Neuron (in vitro differentiated cells): ENCODE results near the gene KRT74.

ENCODE experiments used
- H2AFZ ChIP-seq: one replicate; pipeline ENCODE4 v1.6.1; 2013; ENCODE audit warnings: low read depth, mild to moderate bottlenecking, inconsistent platforms, low read length, moderate library complexity
- H3K27me3 ChIP-seq: one replicate; pipeline ENCODE4 v1.6.1; 2013; ENCODE audit warnings: low read length; ENCODE audit not compliant: insufficient read depth
- H3K36me3 ChIP-seq: one replicate; pipeline ENCODE4 v1.6.1; 2013; ENCODE audit warnings: low read length; ENCODE audit not compliant: insufficient read depth
- H3K4me1 ChIP-seq: one replicate; pipeline ENCODE4 v1.6.1; 2013; ENCODE audit warnings: low read length; ENCODE audit not compliant: insufficient read depth
- H3K4me3 ChIP-seq: 2 replicates; pipeline ENCODE4 v1.5.1; 2013; ENCODE audit warnings: mild to moderate bottlenecking, low read length, moderate library complexity
- H3K9me3 ChIP-seq: one replicate; pipeline ENCODE4 v1.6.1; 2013; ENCODE audit warnings: low read length

KRT74 gene

GRCh38 chr12:52608826-52609630 is 35.4 kb upstream of the KRT74 start:
- Histone ChIP-seq H3K27me3 (peaks cover 4% of the 10 kb centered on the region), H3K4me1 (no peaks in the 10 kb centered on the region), H3K36me3 (no peaks in the 10 kb centered on the region), H3K4me3 (no peak overlapping the region), H3K9me3 (no peaks in the 10 kb centered on the region), H2AFZ (no peak overlapping the region)

- Histone ChIP-seq H3K36me3 (no peaks in the 10 kb centered on the region), H2AFZ (no peak overlapping the region), H3K9me3 (no peaks in the 10 kb centered on the region), H3K4me1 (no peaks in the 10 kb centered on the region), H3K27me3 (peaks cover 4% of the 10 kb centered on the region), H3K4me3 (no peak overlapping the region)
These were observed 34.5 kb upstream of the KRT74 start for GRCh38 chr12:52608161-52608560.

GRCh38 chr12:52607314-52607713 is 33.7 kb upstream of the KRT74 start:
- no peaks in the 10 kb centered on the region for H3K4me1 ChIP-seq
- H3K36me3 ChIP-seq = no peaks in the 10 kb centered on the region
- no peak overlapping the region for H3K4me3 ChIP-seq
- no peak overlapping the region for H2AFZ ChIP-seq
- H3K27me3 ChIP-seq = peaks cover 4% of the 10 kb centered on the region
- no peaks in the 10 kb centered on the region for H3K9me3 ChIP-seq

- peaks cover 4% of the 10 kb centered on the region for H3K27me3 ChIP-seq
- H3K36me3 ChIP-seq = no peaks in the 10 kb centered on the region
- no peaks in the 10 kb centered on the region for H3K9me3 ChIP-seq
- no peak overlapping the region for H2AFZ ChIP-seq
- H3K4me1 ChIP-seq = no peaks in the 10 kb centered on the region
- no peak overlapping the region for H3K4me3 ChIP-seq
These were observed 33.1 kb upstream of the KRT74 start for GRCh38 chr12:52606581-52607218.

GRCh38 chr12:52606096-52606495 is 32.5 kb upstream of the KRT74 start:
- H2AFZ ChIP-seq = no peak overlapping the region
- H3K9me3 ChIP-seq = no peaks in the 10 kb centered on the region
- H3K4me3 ChIP-seq = no peak overlapping the region
- H3K36me3 ChIP-seq = no peaks in the 10 kb centered on the region
- H3K4me1 ChIP-seq = no peaks in the 10 kb centered on the region
- peaks cover 4% of the 10 kb centered on the region for H3K27me3 ChIP-seq

GRCh38 chr12:52605542-52605941 is 31.9 kb upstream of the KRT74 start:
- Histone ChIP-seq H3K4me3 (no peak overlapping the region), H3K36me3 (no peaks in the 10 kb centered on the region), H3K27me3 (peaks cover 4% of the 10 kb centered on the region), H3K4me1 (no peaks in the 10 kb centered on the region), H3K9me3 (no peaks in the 10 kb centered on the region), H2AFZ (no peak overlapping the region)

- Histone ChIP-seq H2AFZ (no peak overlapping the region), H3K4me1 (no peaks in the 10 kb centered on the region), H3K4me3 (no peak overlapping the region), H3K36me3 (no peaks in the 10 kb centered on the region), H3K9me3 (no peaks in the 10 kb centered on the region), H3K27me3 (peaks cover 4% of the 10 kb centered on the region)
These were observed 31.2 kb upstream of the KRT74 start for GRCh38 chr12:52604859-52605258.

- Histone ChIP-seq H2AFZ (no peak overlapping the region), H3K27me3 (no peaks in the 10 kb centered on the region), H3K36me3 (no peaks in the 10 kb centered on the region), H3K4me3 (no peak overlapping the region), H3K4me1 (no peaks in the 10 kb centered on the region), H3K9me3 (no peaks in the 10 kb centered on the region)
These were observed 29.7 kb upstream of the KRT74 start for GRCh38 chr12:52603314-52603713.

- H3K36me3 ChIP-seq = no peaks in the 10 kb centered on the region
- H3K27me3 ChIP-seq = no peaks in the 10 kb centered on the region
- no peaks in the 10 kb centered on the region for H3K4me1 ChIP-seq
- H3K4me3 ChIP-seq = no peak overlapping the region
- no peaks in the 10 kb centered on the region for H3K9me3 ChIP-seq
- no peak overlapping the region for H2AFZ ChIP-seq
These were observed 28.9 kb upstream of the KRT74 start for GRCh38 chr12:52602552-52602951.

GRCh38 chr12:52601671-52602070 is 28.0 kb upstream of the KRT74 start:
- no peaks in the 10 kb centered on the region for H3K36me3 ChIP-seq
- H3K4me3 ChIP-seq = no peak overlapping the region
- H3K4me1 ChIP-seq = no peaks in the 10 kb centered on the region
- no peaks in the 10 kb centered on the region for H3K27me3 ChIP-seq
- H2AFZ ChIP-seq = no peak overlapping the region
- no peaks in the 10 kb centered on the region for H3K9me3 ChIP-seq

GRCh38 chr12:52600941-52601481 is 27.4 kb upstream of the KRT74 start, which contains the start of gene KRT72:
TSS of gene KRT72 (minus strand) at chr12:52601463. CDS start at chr12:52601452, 11 bp downstream.
- Histone ChIP-seq H3K4me3 (no peak within 1 kb of the TSS), H3K9me3 (no peaks in the 10 kb centered on the region), H3K36me3 (no peaks in the 10 kb centered on the region), H3K4me1 (no peaks in the 10 kb centered on the region), H3K27me3 (no peaks in the 10 kb centered on the region), H2AFZ (no peak within 1 kb of the TSS)

GRCh38 chr12:52600475-52600874 is 26.8 kb upstream of the KRT74 start:
- Histone ChIP-seq H2AFZ (no peak overlapping the region), H3K36me3 (no peaks in the 10 kb centered on the region), H3K4me1 (no peaks in the 10 kb centered on the region), H3K27me3 (no peaks in the 10 kb centered on the region), H3K9me3 (no peaks in the 10 kb centered on the region), H3K4me3 (no peak overlapping the region)

- H3K36me3 ChIP-seq = no peaks in the 10 kb centered on the region
- H2AFZ ChIP-seq = no peak overlapping the region
- H3K9me3 ChIP-seq = no peaks in the 10 kb centered on the region
- H3K27me3 ChIP-seq = no peaks in the 10 kb centered on the region
- no peak overlapping the region for H3K4me3 ChIP-seq
- no peaks in the 10 kb centered on the region for H3K4me1 ChIP-seq
These were observed 26.4 kb upstream of the KRT74 start for GRCh38 chr12:52600071-52600470.
